Ammon's horn (tissue), 1 donor: ENCODE results near the gene PHAF1.

ENCODE experiments used
- DNase-seq: peaks from one replicate; pipeline ENCODE4 v3.0.0-alpha.2; 2016; ENCODE audit warnings: low spot score

PHAF1 gene

GRCh38 chr16:67196881-67197280 is 87.1 kb downstream of the PHAF1 start:
- no peak for DNase-seq

GRCh38 chr16:67197704-67198103 is 88.0 kb downstream of the PHAF1 start:
- DNase-seq = no peak
